ENCODE measurements around the gene UQCR10. TPM values are rescaled to one million over a fixed set of nuclear protein-coding genes. Genes with fewer than 3 reads are reported as not detected.

UQCR10 gene
- total and polyA plus RNA-seq, 2 experiments from 2014 or later: 78.0 to 535 TPM

DNA sequence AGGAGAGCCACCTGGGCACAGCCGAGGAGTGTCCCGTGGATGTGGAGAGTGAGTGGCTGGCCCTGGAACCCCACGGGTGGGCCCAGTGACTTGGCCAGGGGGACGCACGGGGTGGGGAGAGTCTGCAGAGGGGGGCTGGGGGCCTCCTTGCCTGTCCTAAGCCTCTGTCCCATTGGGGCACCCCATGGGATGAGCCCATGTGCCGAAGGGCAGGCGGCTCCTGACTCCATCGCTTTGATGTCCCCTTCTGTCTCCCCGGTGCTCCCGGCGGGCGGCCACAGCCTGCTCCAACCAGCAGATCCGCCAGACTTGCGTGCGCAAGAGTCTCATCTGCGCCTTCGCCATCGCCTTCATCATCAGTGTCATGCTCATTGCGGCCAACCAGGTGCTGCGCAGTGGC lies 38.0 kb upstream of the UQCR10 start:
- no peak for DNase-seq (ENCODE audit: low spot score)
- no peaks in the 10 kb centered on the region for H3K27me3 ChIP-seq (ENCODE audit: insufficient read depth)

More for the DNA sequence above, 38.0 kb upstream of the UQCR10 start:
- no peak overlapping the region for H3K4me3 ChIP-seq
- H2AFZ ChIP-seq: no peak overlapping the region
- TF ChIP-seq, protein P1, sequence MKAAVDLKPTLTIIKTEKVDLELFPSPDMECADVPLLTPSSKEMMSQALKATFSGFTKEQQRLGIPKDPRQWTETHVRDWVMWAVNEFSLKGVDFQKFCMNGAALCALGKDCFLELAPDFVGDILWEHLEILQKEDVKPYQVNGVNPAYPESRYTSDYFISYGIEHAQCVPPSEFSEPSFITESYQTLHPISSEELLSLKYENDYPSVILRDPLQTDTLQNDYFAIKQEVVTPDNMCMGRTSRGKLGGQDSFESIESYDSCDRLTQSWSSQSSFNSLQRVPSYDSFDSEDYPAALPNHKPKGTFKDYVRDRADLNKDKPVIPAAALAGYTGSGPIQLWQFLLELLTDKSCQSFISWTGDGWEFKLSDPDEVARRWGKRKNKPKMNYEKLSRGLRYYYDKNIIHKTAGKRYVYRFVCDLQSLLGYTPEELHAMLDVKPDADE (IDR thresholded peaks at IDR 0.05): no peak
- TF ChIP-seq REST (IDR thresholded peaks at IDR 0.05; ENCODE audit: unreplicated experiment): no peak
- no peak for TF ChIP-seq ZNF331 (CRISPR knock-in tag; IDR thresholded peaks at IDR 0.05; ENCODE audit: low read depth)
- TF ChIP-seq, protein P2, sequence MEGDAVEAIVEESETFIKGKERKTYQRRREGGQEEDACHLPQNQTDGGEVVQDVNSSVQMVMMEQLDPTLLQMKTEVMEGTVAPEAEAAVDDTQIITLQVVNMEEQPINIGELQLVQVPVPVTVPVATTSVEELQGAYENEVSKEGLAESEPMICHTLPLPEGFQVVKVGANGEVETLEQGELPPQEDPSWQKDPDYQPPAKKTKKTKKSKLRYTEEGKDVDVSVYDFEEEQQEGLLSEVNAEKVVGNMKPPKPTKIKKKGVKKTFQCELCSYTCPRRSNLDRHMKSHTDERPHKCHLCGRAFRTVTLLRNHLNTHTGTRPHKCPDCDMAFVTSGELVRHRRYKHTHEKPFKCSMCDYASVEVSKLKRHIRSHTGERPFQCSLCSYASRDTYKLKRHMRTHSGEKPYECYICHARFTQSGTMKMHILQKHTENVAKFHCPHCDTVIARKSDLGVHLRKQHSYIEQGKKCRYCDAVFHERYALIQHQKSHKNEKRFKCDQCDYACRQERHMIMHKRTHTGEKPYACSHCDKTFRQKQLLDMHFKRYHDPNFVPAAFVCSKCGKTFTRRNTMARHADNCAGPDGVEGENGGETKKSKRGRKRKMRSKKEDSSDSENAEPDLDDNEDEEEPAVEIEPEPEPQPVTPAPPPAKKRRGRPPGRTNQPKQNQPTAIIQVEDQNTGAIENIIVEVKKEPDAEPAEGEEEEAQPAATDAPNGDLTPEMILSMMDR (conservative IDR thresholded peaks at IDR 0.05; ENCODE audit: low read depth in 2 of 2): no peak
- TF ChIP-seq NANOG (IDR thresholded peaks at IDR 0.05; ENCODE audit: borderline replicate concordance): no peak
- no peak for TF ChIP-seq CREB1 (CRISPR knock-in tag; IDR thresholded peaks at IDR 0.05; ENCODE audit: low read depth)
- TF ChIP-seq ZNF114 (CRISPR knock-in tag; IDR thresholded peaks at IDR 0.05): no peak
- TF ChIP-seq STAT1 (IDR thresholded peaks at IDR 0.05; ENCODE audit: unreplicated experiment): no peak
- no peak for TF ChIP-seq EZH2 (IDR thresholded peaks at IDR 0.05; ENCODE audit: low read depth, unreplicated experiment)
- no peak for TF ChIP-seq ZNF462 (CRISPR knock-in tag; IDR thresholded peaks at IDR 0.05)
- no peak for TF ChIP-seq EZH2phosphoT487 (IDR thresholded peaks at IDR 0.05; ENCODE audit: unreplicated experiment)
- no peak for TF ChIP-seq POLR2AphosphoS5 (IDR thresholded peaks at IDR 0.05; ENCODE audit: low read depth)
- no peak for TF ChIP-seq JUNB (IDR thresholded peaks at IDR 0.05; ENCODE audit: unreplicated experiment)
- no peaks in the 10 kb centered on the region for H3K4me1 ChIP-seq (ENCODE audit: insufficient read depth)
- Mint-ChIP-seq H3K36me3 (ENCODE audit: low read depth) (no peaks in the 10 kb centered on the region), H3K27me3 (ENCODE audit: insufficient read depth, low read depth, poor library complexity) (peaks cover 4% of the 10 kb centered on the region), H3K4me3 (no peak overlapping the region), H3K27ac (no peak overlapping the region; the same call in 1 of the 2 replicates), H3K9me3 (no peaks in the 10 kb centered on the region), H3K4me1 (peaks cover 8% of the 10 kb centered on the region)
- H3K9me2 ChIP-seq (ENCODE audit: insufficient read depth): no peaks in the 10 kb centered on the region
- H3K79me2 ChIP-seq (replicated peaks; ENCODE audit: insufficient read depth): no peaks in the 10 kb centered on the region
- no peaks in the 10 kb centered on the region for H3K36me3 ChIP-seq (ENCODE audit: insufficient read depth)
- no peak for ATAC-seq
- no peaks in the 10 kb centered on the region; the same call in 1 of the 2 replicates for H3F3A ChIP-seq (replicated peaks; ENCODE audit: low read depth)
- no peak overlapping the region for H3K4me2 ChIP-seq
- no peak overlapping the region for H3K27ac ChIP-seq (ENCODE audit: low read depth)
- H4K20me1 ChIP-seq (replicated peaks; ENCODE audit: insufficient read depth): no peaks in the 10 kb centered on the region
